GM19238 (cell line): ENCODE measurements around the gene LAPTM5.

Experiments used
- DNase-seq: peaks from one replicate; pipeline ENCODE4 v3.0.0; 2011; ENCODE audit warnings: low spot score; ENCODE audit not compliant: insufficient read length

The LAPTM5 gene

GRCh38 chr1:30787856-30788495, 30.4 kb upstream of the LAPTM5 start:
- no peak for DNase-seq

- no peak for DNase-seq
These were observed 29.7 kb upstream of the LAPTM5 start for GRCh38 chr1:30787266-30787665.

GRCh38 chr1:30786264-30786991, 28.9 kb upstream of the LAPTM5 start:
- no peak for DNase-seq

GRCh38 chr1:30785714-30786113, 28.1 kb upstream of the LAPTM5 start:
- no peak for DNase-seq

GRCh38 chr1:30785181-30785580, 27.6 kb upstream of the LAPTM5 start:
- no peak for DNase-seq

GRCh38 chr1:30783256-30783915, 25.8 kb upstream of the LAPTM5 start:
- no peak for DNase-seq

GRCh38 chr1:30782361-30783255, 25.0 kb upstream of the LAPTM5 start:
- DNase-seq = peak; percentile 81

- DNase-seq = no peak
These were observed 24.3 kb upstream of the LAPTM5 start for GRCh38 chr1:30781906-30782305.

GRCh38 chr1:30780409-30780808, 22.8 kb upstream of the LAPTM5 start:
- no peak for DNase-seq

- DNase-seq = peak; percentile 89
These were observed 21.9 kb upstream of the LAPTM5 start for GRCh38 chr1:30779294-30780071.

- no peak for DNase-seq
These were observed 21.4 kb upstream of the LAPTM5 start for GRCh38 chr1:30778979-30779293.

GRCh38 chr1:30778154-30778978, 20.8 kb upstream of the LAPTM5 start:
- no peak for DNase-seq

- DNase-seq = no peak
These were observed 20.3 kb upstream of the LAPTM5 start for GRCh38 chr1:30777904-30778153.

- DNase-seq = no peak
These were observed 19.7 kb upstream of the LAPTM5 start for GRCh38 chr1:30777060-30777903.

GRCh38 chr1:30776097-30777059, 18.8 kb upstream of the LAPTM5 start:
- DNase-seq = no peak

GRCh38 chr1:30775433-30775975, 17.9 kb upstream of the LAPTM5 start:
- DNase-seq = no peak

GRCh38 chr1:30774550-30775432, 17.2 kb upstream of the LAPTM5 start:
- no peak for DNase-seq
